ENCODE data around the gene PACRGL.

- TF ChIP-seq CTCF (IDR thresholded peaks at IDR 0.05) (no peak), POLR2A (IDR thresholded peaks at IDR 0.05) (no peak), EP300 (IDR thresholded peaks at IDR 0.05) (no peak)
These were observed 61.6 kb downstream of the PACRGL start for GRCh38 chr4:20761826-20762225.

Measured in suprapubic skin (tissue), 3 donors.